Activated CD8-positive, alpha-beta T cell treated with anti-CD3 and anti-CD28 coated beads, Interleukin-2, amount 10 ng/mL, durations not matched to agents 7 days and 5 days (primary cell): Measurements from ENCODE around the gene SRSF3. TPM values are rescaled to one million over a fixed set of nuclear protein-coding genes. Genes with fewer than 3 reads are reported as not detected.
"Not testable (repeated sequence)": the region's sequence is repeated elsewhere in the genome, so short reads cannot be mapped to it uniquely, and the experiment has no call there.

ENCODE experiments used
- ATAC-seq: fragments of 150-1000 bp; cut with Tn5 transposase; one replicate; pipeline ENCODE4 v1.10.0; 2021; ENCODE audit warnings: moderate library complexity
- CTCF ChIA-PET: fragments of 350-600 bp; sonication (Branson Sonifier 250); formaldehyde crosslinking; loops from one replicate; lab custom pipeline; 2021; ENCODE audit warnings: antibody characterized with exemption; lab: Charles Lee
- POLR2A ChIA-PET: fragments of 350-600 bp; sonication (Branson Sonifier 250); formaldehyde crosslinking; loops from one replicate; lab custom pipeline; 2021; ENCODE audit warnings: antibody characterized with exemption; lab: Charles Lee
- DNase-seq: peaks from one replicate; pipeline ENCODE4 v3.0.0-alpha.2; 2020
- H3K27ac Mint-ChIP-seq: one replicate; pipeline ENCODE4 v1.8.0; 2021; ENCODE audit warnings: mild to moderate bottlenecking, mixed read lengths
- H3K27me3 Mint-ChIP-seq: one replicate; pipeline ENCODE4 v1.8.0; 2021; ENCODE audit warnings: low read depth, mixed read lengths
- H3K36me3 Mint-ChIP-seq: one replicate; pipeline ENCODE4 v1.8.0; 2021; ENCODE audit warnings: low read depth, mixed read lengths
- H3K4me1 Mint-ChIP-seq: one replicate; pipeline ENCODE4 v1.8.0; 2021; ENCODE audit warnings: low read depth, mixed read lengths
- H3K4me3 Mint-ChIP-seq: one replicate; pipeline ENCODE4 v1.8.0; 2021; ENCODE audit warnings: mild to moderate bottlenecking, mixed read lengths
- H3K9me3 Mint-ChIP-seq: one replicate; pipeline ENCODE4 v1.8.0; 2022; ENCODE audit warnings: mixed read lengths; ENCODE audit not compliant: insufficient read depth
- total RNA-seq, 2 experiments: library from RNA; stranded (reverse); gene quantifications; one replicate each; pipeline ENCODE4 v1.2.3, GENCODE V29; 2021

Gene SRSF3
- total RNA-seq, 2 experiments from 2014 or later: 482 to 509 TPM

GRCh38 chr6:36559011-36559793, 35.0 kb upstream of the SRSF3 start:
- H3K36me3 Mint-ChIP-seq: no peaks in the 10 kb centered on the region
- H3K27ac Mint-ChIP-seq: no peak overlapping the region
- CTCF ChIA-PET: no interaction called here
- POLR2A ChIA-PET: no interaction called here
- no peaks in the 10 kb centered on the region for H3K4me1 Mint-ChIP-seq
- no peaks in the 10 kb centered on the region for H3K9me3 Mint-ChIP-seq
- H3K4me3 Mint-ChIP-seq: no peak overlapping the region
- DNase-seq (no peak), ATAC-seq (no peak)
- peaks cover 16% of the 10 kb centered on the region for H3K27me3 Mint-ChIP-seq

- DNase-seq (no peak), ATAC-seq (no peak)
- peaks cover 16% of the 10 kb centered on the region for H3K27me3 Mint-ChIP-seq
- no peaks in the 10 kb centered on the region for H3K9me3 Mint-ChIP-seq
- no peaks in the 10 kb centered on the region for H3K4me1 Mint-ChIP-seq
- H3K4me3 Mint-ChIP-seq: no peak overlapping the region
- CTCF ChIA-PET: interaction anchor here (0.7 to 1.3 kb wide), 3 partner anchors 15 to 42 kb away, joined by 3 to 5 read pairs (median 4); no protein-coding TSS in a partner anchor
- H3K36me3 Mint-ChIP-seq: no peaks in the 10 kb centered on the region
- H3K27ac Mint-ChIP-seq: no peak overlapping the region
- POLR2A ChIA-PET: no interaction called here
Measured at GRCh38 chr6:36560822-36561221, 33.3 kb upstream of the SRSF3 start.

GRCh38 chr6:36563237-36563927, 30.8 kb upstream of the SRSF3 start:
- Mint-ChIP-seq H3K9me3 (no peaks in the 10 kb centered on the region), H3K36me3 (no peaks in the 10 kb centered on the region), H3K4me3 (no peak overlapping the region), H3K27ac (no peak overlapping the region), H3K27me3 (peaks cover 16% of the 10 kb centered on the region), H3K4me1 (no peaks in the 10 kb centered on the region)
- CTCF ChIA-PET: no interaction called here
- DNase-seq: no peak
- ATAC-seq: no peak
- POLR2A ChIA-PET: no interaction called here

GRCh38 chr6:36563928-36564284, 30.3 kb upstream of the SRSF3 start:
- ChIA-PET CTCF (no interaction called here), POLR2A (no interaction called here)
- Mint-ChIP-seq H3K9me3 (no peaks in the 10 kb centered on the region), H3K4me3 (no peak overlapping the region), H3K4me1 (no peaks in the 10 kb centered on the region), H3K27me3 (peaks cover 16% of the 10 kb centered on the region), H3K27ac (no peak overlapping the region), H3K36me3 (no peaks in the 10 kb centered on the region)
- DNase-seq (no peak), ATAC-seq (no peak)

- peaks cover 10% of the 10 kb centered on the region for H3K27me3 Mint-ChIP-seq
- ChIA-PET POLR2A (interaction anchor here (1.1 to 1.6 kb wide), 2 partner anchors 18 to 32 kb away, joined by 3 to 4 read pairs; no protein-coding TSS in a partner anchor), CTCF (interaction anchor here (0.8 kb wide), 1 partner anchor 9 kb away, joined by 3 read pairs; no protein-coding TSS in a partner anchor)
- peaks cover 3% of the 10 kb centered on the region for H3K4me1 Mint-ChIP-seq
- DNase-seq (no peak), ATAC-seq (no peak)
- H3K27ac Mint-ChIP-seq: no peak overlapping the region
- H3K36me3 Mint-ChIP-seq: no peaks in the 10 kb centered on the region
- no peaks in the 10 kb centered on the region for H3K9me3 Mint-ChIP-seq
- H3K4me3 Mint-ChIP-seq: no peak overlapping the region
Measured at GRCh38 chr6:36566418-36566905, 27.7 kb upstream of the SRSF3 start.

GRCh38 chr6:36570264-36570663, 23.9 kb upstream of the SRSF3 start:
- no peak for ATAC-seq

GRCh38 chr6:36571122-36572043, 22.8 kb upstream of the SRSF3 start:
- Mint-ChIP-seq H3K27ac (no peak overlapping the region), H3K4me1 (peaks cover 3% of the 10 kb centered on the region), H3K9me3 (peaks cover 5% of the 10 kb centered on the region), H3K4me3 (no peak overlapping the region), H3K27me3 (no peaks in the 10 kb centered on the region), H3K36me3 (no peaks in the 10 kb centered on the region)
- DNase-seq: no peak
- POLR2A ChIA-PET: no interaction called here
- no peak for ATAC-seq
- CTCF ChIA-PET: interaction anchor here (0.7 kb wide), 1 partner anchor 26 kb away, joined by 3 read pairs; no protein-coding TSS in a partner anchor

More at GRCh38 chr6:36570264-36570663, 23.9 kb upstream of the SRSF3 start:
- Mint-ChIP-seq H3K9me3 (peaks cover 5% of the 10 kb centered on the region), H3K27me3 (no peaks in the 10 kb centered on the region), H3K27ac (no peak overlapping the region), H3K4me3 (no peak overlapping the region), H3K36me3 (no peaks in the 10 kb centered on the region), H3K4me1 (peaks cover 3% of the 10 kb centered on the region)
- ChIA-PET CTCF (interaction anchor here (1.6 kb wide), 1 partner anchor 9 kb away, joined by 6 read pairs; no protein-coding TSS in a partner anchor), POLR2A (interaction anchor here (1.1 kb wide), 1 partner anchor 23 kb away, joined by 3 read pairs; no protein-coding TSS in a partner anchor)
- DNase-seq: no peak

GRCh38 chr6:36572353-36573311, 21.5 kb upstream of the SRSF3 start:
- H3K27me3 Mint-ChIP-seq, CTCF ChIA-PET, H3K4me3 Mint-ChIP-seq, ATAC-seq, DNase-seq, H3K27ac Mint-ChIP-seq, H3K36me3 Mint-ChIP-seq, POLR2A ChIA-PET, H3K4me1 Mint-ChIP-seq, H3K9me3 Mint-ChIP-seq: not testable (repeated sequence)

- H3K27ac Mint-ChIP-seq: no peak overlapping the region
- no peaks in the 10 kb centered on the region for H3K27me3 Mint-ChIP-seq
- no peak overlapping the region for H3K4me3 Mint-ChIP-seq
- ChIA-PET CTCF (no interaction called here), POLR2A (no interaction called here)
- no peaks in the 10 kb centered on the region for H3K36me3 Mint-ChIP-seq
- ATAC-seq (no peak), DNase-seq (no peak)
- peaks cover 5% of the 10 kb centered on the region for H3K4me1 Mint-ChIP-seq
- peaks cover 5% of the 10 kb centered on the region for H3K9me3 Mint-ChIP-seq
Measured at GRCh38 chr6:36574679-36575078, 19.5 kb upstream of the SRSF3 start.

GRCh38 chr6:36576578-36576977, 17.6 kb upstream of the SRSF3 start:
- ChIA-PET CTCF (interaction anchor here (0.6 to 1.2 kb wide), 3 partner anchors 16 to 295 kb away, joined by 3 to 4 read pairs (median 3); no protein-coding TSS in a partner anchor), POLR2A (no interaction called here)
- Mint-ChIP-seq H3K4me1 (peaks cover 4% of the 10 kb centered on the region), H3K27ac (no peak overlapping the region), H3K27me3 (peaks cover 2% of the 10 kb centered on the region), H3K9me3 (peaks cover 5% of the 10 kb centered on the region), H3K36me3 (no peaks in the 10 kb centered on the region), H3K4me3 (no peak overlapping the region)
- ATAC-seq (no peak), DNase-seq (no peak)
